ENCODE data around the gene NEUROG1.

- TF ChIP-seq POLR2A (IDR thresholded peaks at IDR 0.05) (no peak), CTCF (IDR thresholded peaks at IDR 0.05) (no peak)
Measured at GRCh38 chr5:135584276-135584675, 48.5 kb upstream of the NEUROG1 start.

Measured in Peyer's patch (tissue), 4 donors.